NCI-H226 (cell line): ENCODE data around the gene GRIP1.
"Not testable (repeated sequence)": the region's sequence is repeated elsewhere in the genome, so short reads cannot be mapped to it uniquely, and the experiment has no call there.

Experiments used
- DNase-seq: peaks from one replicate; pipeline ENCODE4 v3.0.0-alpha.2; 2015

The GRIP1 gene

DNA sequence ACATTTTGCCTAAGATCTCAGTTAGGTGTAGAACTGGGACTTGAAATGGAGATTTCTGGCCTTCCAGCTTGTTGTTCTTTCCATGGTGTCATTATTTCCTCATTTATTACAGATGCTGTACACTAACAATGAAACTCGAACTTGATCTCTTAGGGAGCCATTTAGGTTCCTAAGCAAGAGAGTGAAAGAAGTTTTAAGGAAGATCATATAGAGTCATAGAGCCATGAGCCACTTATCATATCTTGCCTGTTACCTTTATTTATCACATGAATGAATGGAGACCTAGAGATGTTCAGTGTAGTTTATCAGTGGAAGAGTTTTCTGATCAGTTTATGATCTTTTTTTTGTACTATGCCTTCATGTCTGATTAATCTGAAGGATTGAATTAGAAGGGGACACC lies 366.7 kb downstream of the GRIP1 start:
- no peak for DNase-seq

DNA sequence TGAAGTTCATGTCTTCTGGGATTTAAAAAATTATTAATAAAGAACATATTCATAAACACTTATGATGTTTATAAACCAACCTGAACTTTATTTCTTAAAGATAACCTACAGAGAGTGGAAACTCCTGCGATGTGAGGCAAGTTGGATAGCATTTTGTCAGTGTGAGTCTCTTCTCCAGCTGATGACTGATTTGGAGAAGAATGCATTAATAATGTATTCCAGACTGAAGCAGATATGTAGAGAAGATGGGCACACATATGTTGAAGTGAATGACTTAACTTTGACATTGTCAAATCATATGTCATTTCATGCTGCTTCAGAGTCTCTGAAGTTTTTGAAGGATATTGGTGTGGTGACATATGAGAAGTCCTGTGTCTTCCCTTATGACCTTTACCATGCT lies 369.3 kb downstream of the GRIP1 start:
- DNase-seq, result no peak

DNA sequence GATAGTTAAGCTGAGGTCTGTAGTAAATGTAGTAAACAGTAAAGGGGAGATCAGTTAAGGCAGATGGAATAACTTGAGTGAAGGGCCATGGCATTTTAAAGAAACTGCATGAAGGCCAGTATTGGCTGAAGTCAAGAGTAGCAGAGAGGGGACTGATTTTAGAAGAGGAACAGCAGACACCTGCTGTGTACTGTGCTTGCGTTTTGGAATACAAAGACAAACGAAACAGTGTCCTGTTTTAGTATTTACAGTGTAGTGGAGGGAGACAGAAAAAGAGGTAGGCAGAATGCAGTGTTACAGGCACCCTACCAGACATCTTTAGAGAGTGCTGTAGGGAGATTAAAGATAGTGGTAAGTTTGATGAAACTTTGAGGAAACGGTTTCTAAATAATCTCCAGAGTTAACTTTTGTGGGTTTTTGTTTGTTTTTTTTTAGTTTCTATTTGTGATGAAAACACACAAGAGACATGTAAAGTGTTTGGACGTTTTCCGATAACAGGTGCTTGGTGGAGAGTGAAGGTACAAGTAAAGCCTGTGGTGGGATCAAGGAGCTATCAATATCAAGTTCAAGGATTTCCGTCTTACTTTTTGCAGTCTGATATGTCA lies 374.5 kb downstream of the GRIP1 start:
- DNase-seq, result no peak

DNA sequence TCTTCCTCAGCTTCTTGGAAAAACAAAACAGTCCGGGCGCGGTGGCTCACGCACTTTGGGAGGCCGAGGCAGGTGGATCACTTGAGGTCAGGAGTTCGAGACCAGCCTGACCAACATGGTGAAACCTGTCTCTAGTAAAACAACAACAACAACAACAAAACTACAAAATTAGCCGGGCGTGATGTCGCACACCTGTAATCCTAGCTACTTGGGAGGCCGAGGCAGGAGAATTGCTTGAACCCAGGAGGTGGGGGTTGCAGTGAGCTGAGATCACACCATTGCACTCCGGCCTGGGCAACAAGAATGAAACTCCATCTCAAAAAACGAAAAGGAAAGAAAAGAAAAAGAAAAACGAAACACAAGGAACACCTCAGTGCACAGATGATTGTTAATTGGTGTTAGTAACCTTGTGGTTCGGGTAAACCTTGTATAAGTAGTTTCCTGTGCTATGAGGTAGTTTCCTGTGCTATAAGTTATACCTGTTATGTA lies 375.5 kb downstream of the GRIP1 start:
- not testable (repeated sequence) for DNase-seq

DNA sequence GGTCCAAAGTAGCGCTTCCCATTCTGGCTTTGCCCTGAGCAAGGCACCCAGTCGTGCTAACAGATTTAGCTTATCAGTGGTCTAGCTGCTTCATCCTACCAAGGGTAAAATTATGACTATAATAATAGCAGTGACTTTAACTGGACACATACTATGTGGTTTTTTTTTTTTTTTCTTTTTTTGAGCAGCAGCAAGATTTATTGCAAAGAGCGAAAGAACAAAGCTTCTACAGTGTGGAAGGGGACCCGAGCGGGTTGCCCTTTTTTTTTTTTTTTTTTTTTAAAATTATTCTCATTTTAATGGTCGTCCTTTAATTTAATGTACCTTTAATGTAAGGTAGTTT lies 376.1 kb downstream of the GRIP1 start:
- DNase-seq, result no peak

DNA sequence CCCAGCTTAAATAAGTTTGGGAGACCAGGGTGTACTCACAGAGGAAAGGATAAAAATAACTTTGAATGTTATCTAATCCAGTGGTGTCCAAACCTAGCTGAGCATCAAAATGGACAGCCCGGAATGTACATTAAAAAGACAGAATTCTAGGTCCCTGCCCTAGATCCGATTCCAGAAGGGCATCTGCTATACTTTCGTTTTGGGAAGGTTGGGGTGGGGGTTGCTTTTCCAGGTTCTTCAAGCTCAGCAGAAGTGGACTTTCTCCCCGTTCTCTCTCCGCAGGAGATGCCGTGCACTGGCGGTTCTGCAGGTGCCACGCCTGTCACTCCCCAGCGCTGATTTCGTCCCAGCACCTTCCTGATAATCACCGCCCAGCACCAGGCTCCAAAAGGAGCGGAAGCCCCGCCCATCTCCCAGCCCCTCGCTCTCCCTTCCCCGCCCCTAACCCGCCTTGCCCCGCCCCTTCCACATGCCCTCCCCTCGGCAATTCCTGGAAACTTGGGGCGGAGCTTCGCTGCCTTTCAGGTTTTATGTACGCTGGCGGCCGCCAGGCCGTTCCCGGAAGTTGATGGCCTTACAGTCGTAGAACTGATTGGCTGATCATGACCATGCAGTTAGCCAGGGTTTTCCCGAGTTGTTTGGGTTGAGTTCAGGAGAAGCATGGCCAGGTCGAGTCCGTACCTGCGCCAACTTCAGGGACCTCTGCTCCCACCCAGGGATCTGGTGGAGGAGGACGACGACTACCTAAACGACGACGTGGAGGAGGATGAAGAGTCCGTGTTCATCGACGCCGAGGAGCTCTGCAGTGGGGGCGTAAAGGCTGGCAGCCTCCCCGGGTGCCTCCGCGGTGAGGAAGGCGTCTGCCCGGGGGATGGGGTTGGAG lies 376.7 kb downstream of the GRIP1 start, which contains the start of gene HELB:
TSS of gene HELB (plus strand) at position 550 of the 883 bp plus-strand sequence. CDS start at position 661, 111 bp downstream.
- peak; percentile 95 for DNase-seq

DNA sequence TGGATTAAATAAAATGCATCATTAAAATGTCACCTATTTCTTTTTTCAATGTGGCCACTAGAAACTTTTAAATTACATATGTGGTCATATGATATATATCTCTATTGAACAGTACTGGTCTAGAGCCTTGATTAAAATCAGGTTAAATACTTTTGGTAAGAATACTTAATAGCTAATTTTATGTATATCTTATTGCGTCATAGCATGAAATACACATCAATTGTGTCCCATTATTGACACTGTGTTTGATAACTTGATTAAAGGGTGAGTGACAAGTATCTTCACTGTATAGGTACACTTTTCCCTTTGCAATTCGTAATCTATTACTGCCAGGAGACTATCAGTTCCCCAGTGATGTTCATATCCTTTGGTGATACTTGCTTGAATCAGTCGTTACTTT lies 381.0 kb downstream of the GRIP1 start:
- DNase-seq, result no peak
